ENCODE measurements around the gene MAN2B2.

DNA sequence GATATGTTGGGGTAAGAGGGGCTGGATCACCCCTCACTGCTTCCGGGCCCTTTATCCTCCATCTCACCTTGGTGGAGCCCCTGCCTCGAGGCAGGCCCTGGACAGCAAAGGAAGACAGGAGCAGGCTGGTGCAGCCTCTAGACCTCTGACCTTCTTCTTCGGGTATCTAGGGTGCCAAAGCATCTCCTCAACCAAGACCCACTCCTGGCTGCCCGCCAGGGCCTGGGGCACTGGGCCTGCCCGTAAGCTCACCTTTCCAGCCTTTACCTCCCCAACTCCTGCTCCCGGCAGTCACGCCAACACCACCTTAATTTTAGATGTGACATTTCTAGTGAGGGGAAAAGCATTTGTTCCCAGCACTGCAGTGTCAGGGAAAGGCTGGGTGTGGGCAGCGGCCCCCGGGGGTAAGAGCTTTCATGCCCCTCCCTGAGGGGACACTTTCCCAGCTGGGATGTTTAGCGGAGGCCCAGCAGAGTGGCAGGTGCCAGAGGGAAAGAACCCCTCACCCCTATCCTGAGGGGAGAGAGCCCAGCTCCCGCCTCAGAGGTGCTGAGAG is 6.7 kb downstream of the MAN2B2 start:
- TF ChIP-seq, protein P1, sequence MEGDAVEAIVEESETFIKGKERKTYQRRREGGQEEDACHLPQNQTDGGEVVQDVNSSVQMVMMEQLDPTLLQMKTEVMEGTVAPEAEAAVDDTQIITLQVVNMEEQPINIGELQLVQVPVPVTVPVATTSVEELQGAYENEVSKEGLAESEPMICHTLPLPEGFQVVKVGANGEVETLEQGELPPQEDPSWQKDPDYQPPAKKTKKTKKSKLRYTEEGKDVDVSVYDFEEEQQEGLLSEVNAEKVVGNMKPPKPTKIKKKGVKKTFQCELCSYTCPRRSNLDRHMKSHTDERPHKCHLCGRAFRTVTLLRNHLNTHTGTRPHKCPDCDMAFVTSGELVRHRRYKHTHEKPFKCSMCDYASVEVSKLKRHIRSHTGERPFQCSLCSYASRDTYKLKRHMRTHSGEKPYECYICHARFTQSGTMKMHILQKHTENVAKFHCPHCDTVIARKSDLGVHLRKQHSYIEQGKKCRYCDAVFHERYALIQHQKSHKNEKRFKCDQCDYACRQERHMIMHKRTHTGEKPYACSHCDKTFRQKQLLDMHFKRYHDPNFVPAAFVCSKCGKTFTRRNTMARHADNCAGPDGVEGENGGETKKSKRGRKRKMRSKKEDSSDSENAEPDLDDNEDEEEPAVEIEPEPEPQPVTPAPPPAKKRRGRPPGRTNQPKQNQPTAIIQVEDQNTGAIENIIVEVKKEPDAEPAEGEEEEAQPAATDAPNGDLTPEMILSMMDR (IDR thresholded peaks at IDR 0.05) = no peak
- TF ChIP-seq POLR2A (IDR thresholded peaks at IDR 0.05) (no peak), POLR2AphosphoS5 (IDR thresholded peaks at IDR 0.05) (no peak)

Data from breast epithelium (tissue), 3 donors.